ENCODE data around the gene KIFC3.

KIFC3 gene

DNA sequence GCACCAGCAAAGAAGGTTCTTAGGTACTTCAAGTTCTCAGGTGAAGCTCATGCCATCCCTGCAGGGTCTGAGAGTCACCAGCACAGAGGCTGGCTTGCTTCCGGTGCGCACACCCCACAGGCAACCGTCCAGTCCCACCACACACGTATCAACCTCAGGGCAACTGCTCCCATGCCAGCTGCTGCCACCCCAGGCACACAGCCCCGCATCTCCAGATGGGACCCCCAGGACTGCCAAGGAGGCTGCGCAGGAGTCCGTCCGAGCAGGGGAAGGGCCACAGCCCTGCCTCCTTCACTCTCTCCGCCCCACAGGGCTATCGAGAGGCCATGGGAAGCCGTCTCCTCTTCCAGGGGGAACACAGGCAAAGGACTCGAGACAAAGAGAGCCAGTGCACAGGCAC lies 13.3 kb downstream of the KIFC3 start:
- no peak overlapping the region for H3K4me3 ChIP-seq (replicated peaks; ENCODE audit: low read depth, low read length)
- DNase-seq (ENCODE audit: low read depth) = no peak
- TF ChIP-seq, protein P1, sequence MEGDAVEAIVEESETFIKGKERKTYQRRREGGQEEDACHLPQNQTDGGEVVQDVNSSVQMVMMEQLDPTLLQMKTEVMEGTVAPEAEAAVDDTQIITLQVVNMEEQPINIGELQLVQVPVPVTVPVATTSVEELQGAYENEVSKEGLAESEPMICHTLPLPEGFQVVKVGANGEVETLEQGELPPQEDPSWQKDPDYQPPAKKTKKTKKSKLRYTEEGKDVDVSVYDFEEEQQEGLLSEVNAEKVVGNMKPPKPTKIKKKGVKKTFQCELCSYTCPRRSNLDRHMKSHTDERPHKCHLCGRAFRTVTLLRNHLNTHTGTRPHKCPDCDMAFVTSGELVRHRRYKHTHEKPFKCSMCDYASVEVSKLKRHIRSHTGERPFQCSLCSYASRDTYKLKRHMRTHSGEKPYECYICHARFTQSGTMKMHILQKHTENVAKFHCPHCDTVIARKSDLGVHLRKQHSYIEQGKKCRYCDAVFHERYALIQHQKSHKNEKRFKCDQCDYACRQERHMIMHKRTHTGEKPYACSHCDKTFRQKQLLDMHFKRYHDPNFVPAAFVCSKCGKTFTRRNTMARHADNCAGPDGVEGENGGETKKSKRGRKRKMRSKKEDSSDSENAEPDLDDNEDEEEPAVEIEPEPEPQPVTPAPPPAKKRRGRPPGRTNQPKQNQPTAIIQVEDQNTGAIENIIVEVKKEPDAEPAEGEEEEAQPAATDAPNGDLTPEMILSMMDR (IDR thresholded peaks at IDR 0.05; ENCODE audit: low read length, missing control alignments) = no peak

DNA sequence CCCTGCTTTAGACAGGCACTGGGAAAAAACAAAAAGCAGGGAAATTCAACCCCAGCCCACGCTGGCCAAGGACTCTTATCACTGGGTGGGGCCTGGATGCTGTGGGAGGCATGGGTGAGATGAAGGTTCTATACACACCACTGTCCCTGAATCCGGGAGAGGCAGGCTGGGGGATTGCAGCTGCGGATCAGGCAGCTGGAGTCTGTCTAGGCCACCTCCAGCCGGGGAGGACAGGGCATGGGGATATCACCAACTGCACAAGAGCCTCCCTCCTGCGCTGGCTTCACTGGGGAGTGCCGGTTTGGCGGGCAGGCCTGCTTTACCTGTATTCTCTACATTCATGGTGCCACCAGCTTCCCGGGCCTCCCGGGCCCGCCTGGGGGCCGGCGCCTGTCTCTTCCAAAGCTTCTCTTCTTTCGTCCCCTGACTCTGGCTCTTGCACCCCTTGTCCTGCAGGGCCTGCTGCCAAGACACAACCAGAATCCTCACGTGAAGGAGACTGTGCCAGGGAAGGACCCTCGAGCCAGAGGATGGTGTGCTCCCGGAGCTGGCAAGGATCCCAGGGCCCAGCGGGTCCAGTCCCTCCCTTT lies 13.9 kb downstream of the KIFC3 start:
- H3K4me3 ChIP-seq (replicated peaks; ENCODE audit: low read depth, low read length) = no peak overlapping the region
- TF ChIP-seq, protein P1 (IDR thresholded peaks at IDR 0.05; ENCODE audit: low read length, missing control alignments) = no peak
- DNase-seq (ENCODE audit: low read depth) = no peak

DNA sequence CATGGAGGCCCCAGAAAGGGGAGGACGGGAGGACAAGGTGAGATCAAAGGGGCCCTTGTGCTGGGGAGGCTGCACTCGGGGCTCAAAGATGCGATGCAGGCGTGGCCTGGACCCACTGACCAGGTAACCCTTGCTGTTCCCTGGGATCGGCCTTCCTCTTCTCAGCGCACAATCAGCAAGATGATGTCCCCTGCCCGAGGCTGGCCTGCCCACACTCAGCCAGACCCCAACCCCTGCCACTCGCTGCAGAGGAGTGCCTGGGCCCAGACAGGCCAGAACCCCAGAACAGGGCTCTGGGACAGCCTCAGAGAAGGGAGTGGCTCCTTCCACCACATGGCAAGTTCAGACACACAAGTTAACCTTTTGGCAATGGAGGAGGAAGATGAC lies 14.8 kb downstream of the KIFC3 start:
- TF ChIP-seq, protein P1 (IDR thresholded peaks at IDR 0.05; ENCODE audit: low read length, missing control alignments) = no peak
- no peak overlapping the region for H3K4me3 ChIP-seq (replicated peaks; ENCODE audit: low read depth, low read length)
- DNase-seq (ENCODE audit: low read depth) = no peak

DNA sequence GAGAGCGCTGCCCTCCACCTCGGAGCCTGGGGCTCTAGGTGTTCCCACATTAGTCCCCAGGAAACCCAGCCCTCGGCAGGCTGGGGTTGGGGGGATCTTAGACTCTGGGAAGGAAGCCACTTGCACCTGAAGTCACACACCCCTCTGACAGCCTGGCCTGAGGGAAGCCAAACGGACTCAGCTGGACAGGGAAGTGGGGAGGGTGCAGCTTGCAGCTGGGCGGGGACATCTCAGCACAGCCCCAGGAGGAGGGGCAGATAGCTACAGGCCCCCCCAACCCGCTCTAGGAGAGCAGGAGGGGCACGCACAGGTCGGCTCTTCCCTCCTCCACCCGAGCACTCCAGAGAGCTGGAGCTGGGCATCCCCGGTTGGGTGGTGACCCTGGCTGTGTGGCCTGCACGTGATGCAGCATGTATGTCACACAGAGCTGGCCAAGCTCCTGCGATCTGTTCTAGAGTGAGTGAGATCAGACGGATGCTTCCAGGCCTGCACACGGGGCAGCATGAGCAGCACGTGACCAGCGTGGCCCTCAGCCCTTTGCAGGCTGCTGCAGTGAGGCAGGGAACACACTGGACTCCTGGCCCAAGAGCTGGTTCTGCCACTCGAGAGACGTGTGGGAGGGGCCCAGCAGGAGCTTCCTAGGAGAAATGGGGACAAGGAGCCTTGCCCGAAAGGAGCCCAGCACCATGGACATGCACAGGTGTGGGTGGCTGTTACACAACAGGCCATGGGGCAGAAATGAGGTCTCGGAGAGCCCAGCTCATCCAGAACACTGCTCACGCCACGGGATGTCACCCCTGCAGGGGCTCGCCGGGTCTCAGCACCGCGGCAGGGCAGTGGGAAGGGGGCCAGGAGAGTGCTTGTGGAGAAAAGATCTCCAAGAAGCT lies 15.4 kb downstream of the KIFC3 start:
- H3K4me3 ChIP-seq (replicated peaks; ENCODE audit: low read depth, low read length) = no peak overlapping the region
- DNase-seq (ENCODE audit: low read depth) = no peak
- TF ChIP-seq, protein P1 (IDR thresholded peaks at IDR 0.05; ENCODE audit: low read length, missing control alignments) = no peak

DNA sequence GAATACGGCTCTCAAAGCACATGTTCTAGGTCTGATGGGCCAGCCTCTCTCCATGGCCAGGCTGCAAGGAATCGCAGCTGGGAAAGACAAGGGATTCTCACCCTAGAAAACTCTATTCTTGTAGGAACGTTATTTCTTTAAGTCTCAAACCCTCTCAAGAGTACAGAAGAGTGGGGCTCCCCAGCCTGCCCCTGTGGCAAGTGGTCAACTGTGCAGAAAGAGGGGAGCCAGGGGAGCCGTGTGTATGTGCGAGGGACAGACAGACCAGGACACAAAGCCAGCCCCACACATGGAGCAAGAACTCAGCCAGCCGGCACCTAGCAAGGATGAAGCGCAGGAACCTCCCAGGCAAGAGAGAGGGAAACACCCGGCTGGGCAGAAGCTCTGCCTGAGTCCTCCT lies 16.4 kb downstream of the KIFC3 start:
- DNase-seq (ENCODE audit: low read depth) = no peak
- no peak overlapping the region for H3K4me3 ChIP-seq (replicated peaks; ENCODE audit: low read depth, low read length)
- TF ChIP-seq, protein P1 (IDR thresholded peaks at IDR 0.05; ENCODE audit: low read length, missing control alignments) = no peak

DNA sequence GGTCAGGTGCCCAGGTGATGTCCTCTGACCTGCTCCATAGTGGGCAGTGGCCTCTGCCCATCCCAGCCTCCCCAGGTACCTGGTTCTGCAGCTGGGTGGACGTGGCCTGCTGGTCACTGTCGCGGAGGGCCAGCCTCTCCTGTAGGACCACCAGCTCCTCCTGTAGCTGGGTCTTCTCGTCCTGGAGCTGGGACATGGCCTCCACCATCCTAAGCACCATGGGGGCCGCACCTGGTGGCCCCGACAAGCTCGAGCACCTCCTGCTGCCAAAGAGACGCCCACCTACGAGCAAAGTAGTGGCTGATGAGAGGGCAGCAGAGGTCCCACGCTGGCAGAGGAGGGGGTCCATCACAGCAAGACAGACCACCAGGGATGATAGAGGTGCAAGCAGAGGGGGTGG lies 16.9 kb downstream of the KIFC3 start:
- TF ChIP-seq, protein P1 (IDR thresholded peaks at IDR 0.05; ENCODE audit: low read length, missing control alignments) = no peak
- DNase-seq (ENCODE audit: low read depth) = no peak
- no peak overlapping the region for H3K4me3 ChIP-seq (replicated peaks; ENCODE audit: low read depth, low read length)

Data from fibroblast of pulmonary artery (primary cell).